ENCODE measurements around the gene KLHL6. TPM values are rescaled to one million over a fixed set of nuclear protein-coding genes. Genes with fewer than 3 reads are reported as not detected.

Gene KLHL6
- total RNA-seq, 2 donors from 2014 or later = 0.33 to 0.40 TPM

DNA sequence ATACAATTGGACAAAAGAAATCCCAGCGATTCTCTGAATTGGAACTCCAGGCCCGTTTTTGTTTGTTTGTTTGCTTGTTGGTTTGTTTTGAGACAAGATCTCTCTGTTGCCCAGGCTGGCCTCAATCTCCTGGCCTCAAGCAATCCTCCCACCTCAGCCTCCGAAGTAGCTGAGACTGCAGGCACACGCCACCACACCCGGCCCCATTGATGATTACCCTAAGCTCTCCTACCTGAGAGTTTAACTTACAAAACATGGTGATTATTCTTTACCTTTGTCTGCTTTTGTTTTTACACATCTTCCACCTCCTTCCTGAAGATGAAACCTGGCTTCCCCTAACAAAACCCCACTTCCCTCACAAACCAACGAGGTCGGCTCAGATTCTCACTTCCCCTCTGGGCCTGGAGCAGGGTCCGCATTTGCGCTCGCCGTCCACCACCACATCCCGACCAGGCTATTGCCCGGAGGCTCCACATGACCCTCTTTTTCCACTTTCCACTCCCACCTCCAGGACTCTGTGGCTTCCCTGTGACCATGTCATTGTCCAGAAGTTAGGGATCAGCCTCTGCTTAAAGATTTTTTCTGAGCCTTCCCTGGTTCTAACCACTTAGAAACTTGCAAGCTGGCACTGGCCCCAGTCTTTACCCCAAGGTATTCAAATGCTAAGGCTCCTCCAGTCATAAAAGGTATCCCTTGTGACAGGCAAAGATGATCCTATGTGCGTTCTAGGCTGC, 14.8 kb downstream of the KLHL6 start:
- no peaks in the 10 kb centered on the region for H3K4me1 ChIP-seq (ENCODE audit: control insufficient read depth, insufficient read depth, low read length)
- no peaks in the 10 kb centered on the region for H3K36me3 Mint-ChIP-seq (ENCODE audit: low read depth)
- peaks cover 4% of the 10 kb centered on the region for H3K27me3 Mint-ChIP-seq (ENCODE audit: insufficient read depth)
- H3K4me3 Mint-ChIP-seq = no peak overlapping the region
- H3K36me3 ChIP-seq (ENCODE audit: control insufficient read depth, insufficient read depth, low read length) = no peaks in the 10 kb centered on the region
- TF ChIP-seq, protein P1, sequence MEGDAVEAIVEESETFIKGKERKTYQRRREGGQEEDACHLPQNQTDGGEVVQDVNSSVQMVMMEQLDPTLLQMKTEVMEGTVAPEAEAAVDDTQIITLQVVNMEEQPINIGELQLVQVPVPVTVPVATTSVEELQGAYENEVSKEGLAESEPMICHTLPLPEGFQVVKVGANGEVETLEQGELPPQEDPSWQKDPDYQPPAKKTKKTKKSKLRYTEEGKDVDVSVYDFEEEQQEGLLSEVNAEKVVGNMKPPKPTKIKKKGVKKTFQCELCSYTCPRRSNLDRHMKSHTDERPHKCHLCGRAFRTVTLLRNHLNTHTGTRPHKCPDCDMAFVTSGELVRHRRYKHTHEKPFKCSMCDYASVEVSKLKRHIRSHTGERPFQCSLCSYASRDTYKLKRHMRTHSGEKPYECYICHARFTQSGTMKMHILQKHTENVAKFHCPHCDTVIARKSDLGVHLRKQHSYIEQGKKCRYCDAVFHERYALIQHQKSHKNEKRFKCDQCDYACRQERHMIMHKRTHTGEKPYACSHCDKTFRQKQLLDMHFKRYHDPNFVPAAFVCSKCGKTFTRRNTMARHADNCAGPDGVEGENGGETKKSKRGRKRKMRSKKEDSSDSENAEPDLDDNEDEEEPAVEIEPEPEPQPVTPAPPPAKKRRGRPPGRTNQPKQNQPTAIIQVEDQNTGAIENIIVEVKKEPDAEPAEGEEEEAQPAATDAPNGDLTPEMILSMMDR (conservative IDR thresholded peaks at IDR 0.05) = no peak
- no peak overlapping the region for H3K4me3 ChIP-seq (ENCODE audit: low read length)
- no peak overlapping the region for H3K27ac ChIP-seq (ENCODE audit: low read depth, low read length)
- H3K4me1 Mint-ChIP-seq = peaks cover 8% of the 10 kb centered on the region
- H3K27me3 ChIP-seq (ENCODE audit: control insufficient read depth, insufficient read depth, low read length, poor library complexity, severe bottlenecking) = no peaks in the 10 kb centered on the region
- H3K27ac Mint-ChIP-seq = no peak overlapping the region
- no peaks in the 10 kb centered on the region for H3K9me3 ChIP-seq (ENCODE audit: control insufficient read depth, low read length)
- WGBS, 2 experiments (ENCODE audit: insufficient coverage in 1 of 2, insufficient read length in 1 of 2) = 92 to 96% methylated on average over 11 to 14 of the region's 14 CpGs
- DNase-seq = no peak
- H3K9me3 Mint-ChIP-seq = no peaks in the 10 kb centered on the region
- no peak overlapping the region for H3K9ac ChIP-seq (ENCODE audit: extremely low read depth, low read length, poor library complexity, severe bottlenecking)

DNA sequence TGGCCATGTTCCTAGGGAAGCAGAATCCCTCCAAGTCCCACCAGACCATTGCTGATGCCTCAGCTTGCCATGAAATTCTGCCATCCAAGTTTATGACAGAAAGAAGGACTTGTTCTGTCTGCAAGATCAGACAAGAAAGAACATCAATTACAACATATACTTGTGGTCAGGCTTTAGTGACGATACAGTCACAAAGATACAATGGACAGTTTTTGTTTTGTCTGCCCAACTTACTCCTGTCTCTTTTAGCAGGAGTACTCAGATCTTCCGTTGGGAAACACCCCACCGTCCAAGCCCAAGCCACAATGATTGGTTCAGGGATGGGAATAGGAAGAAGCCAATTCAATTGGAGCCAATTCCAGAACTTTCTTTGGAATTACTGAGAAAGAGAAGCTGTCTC, 15.7 kb downstream of the KLHL6 start:
- TF ChIP-seq, protein P1 (conservative IDR thresholded peaks at IDR 0.05) = no peak
- Histone ChIP-seq H3K27ac (ENCODE audit: low read depth, low read length) (no peak overlapping the region), H3K9me3 (ENCODE audit: control insufficient read depth, low read length) (no peaks in the 10 kb centered on the region), H3K27me3 (ENCODE audit: control insufficient read depth, insufficient read depth, low read length, poor library complexity, severe bottlenecking) (no peaks in the 10 kb centered on the region), H3K36me3 (ENCODE audit: control insufficient read depth, insufficient read depth, low read length) (no peaks in the 10 kb centered on the region), H3K4me3 (ENCODE audit: low read length) (no peak overlapping the region), H3K9ac (ENCODE audit: extremely low read depth, low read length, poor library complexity, severe bottlenecking) (no peak overlapping the region), H3K4me1 (ENCODE audit: control insufficient read depth, insufficient read depth, low read length) (no peaks in the 10 kb centered on the region)
- Mint-ChIP-seq H3K27me3 (ENCODE audit: insufficient read depth) (peaks cover 7% of the 10 kb centered on the region), H3K4me1 (peaks cover 5% of the 10 kb centered on the region), H3K27ac (no peak overlapping the region), H3K36me3 (ENCODE audit: low read depth) (no peaks in the 10 kb centered on the region), H3K9me3 (no peaks in the 10 kb centered on the region), H3K4me3 (no peak overlapping the region)
- no peak for DNase-seq
- WGBS, 2 experiments (ENCODE audit: insufficient coverage in 1 of 2, insufficient read length in 1 of 2) = 92 to 100% methylated on average over 3 of the region's 3 CpGs

DNA sequence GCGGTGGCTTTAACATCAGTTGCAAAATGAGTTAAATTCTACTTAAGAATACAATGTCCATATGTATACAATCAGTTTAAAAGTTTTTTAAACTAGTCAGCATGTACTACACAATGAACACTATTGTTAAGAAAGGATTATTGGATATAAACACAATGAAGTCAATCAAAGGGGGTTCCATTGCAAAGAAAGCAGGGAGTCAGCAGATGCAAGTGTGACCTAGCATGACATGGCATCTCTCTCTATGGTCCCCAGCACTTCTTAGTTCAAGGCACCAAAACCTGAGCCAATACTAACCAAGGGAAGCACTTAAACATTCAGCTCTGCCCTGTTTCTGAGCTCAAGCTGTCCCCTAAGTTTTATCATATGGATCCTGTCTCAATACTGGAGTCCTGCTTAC, 17.0 kb downstream of the KLHL6 start:
- Histone ChIP-seq H3K4me1 (ENCODE audit: control insufficient read depth, insufficient read depth, low read length) (no peaks in the 10 kb centered on the region), H3K9me3 (ENCODE audit: control insufficient read depth, low read length) (no peaks in the 10 kb centered on the region), H3K36me3 (ENCODE audit: control insufficient read depth, insufficient read depth, low read length) (no peaks in the 10 kb centered on the region), H3K9ac (ENCODE audit: extremely low read depth, low read length, poor library complexity, severe bottlenecking) (no peak overlapping the region), H3K27me3 (ENCODE audit: control insufficient read depth, insufficient read depth, low read length, poor library complexity, severe bottlenecking) (no peaks in the 10 kb centered on the region), H3K27ac (ENCODE audit: low read depth, low read length) (no peak overlapping the region), H3K4me3 (ENCODE audit: low read length) (no peak overlapping the region)
- no peak for DNase-seq
- Mint-ChIP-seq H3K9me3 (no peaks in the 10 kb centered on the region), H3K36me3 (ENCODE audit: low read depth) (no peaks in the 10 kb centered on the region), H3K4me3 (no peak overlapping the region), H3K27ac (no peak overlapping the region), H3K4me1 (peaks cover 3% of the 10 kb centered on the region), H3K27me3 (ENCODE audit: insufficient read depth) (peaks cover 11% of the 10 kb centered on the region)
- TF ChIP-seq, protein P1 (conservative IDR thresholded peaks at IDR 0.05) = no peak
- 100% methylated on average over 1 of the region's 1 CpG; no CpG with 5 or more reads in 1 of the 2 experiments for WGBS, 2 experiments (ENCODE audit: insufficient coverage in 1 of 2, insufficient read length in 1 of 2)
